ENCODE results near the gene ITGB6.

GRCh38 chr2:160228141-160228917 lies 28.3 kb upstream of the ITGB6 start:
- TF ChIP-seq FOXM1 (IDR thresholded peaks at IDR 0.05; ENCODE audit: borderline replicate concordance, low read depth) (no peak), REST (IDR thresholded peaks at IDR 0.05; ENCODE audit: low read depth) (no peak), USF1 (IDR thresholded peaks at IDR 0.05) (no peak), TAF1 (IDR thresholded peaks at IDR 0.05; ENCODE audit: low read depth) (no peak), CEBPB (IDR thresholded peaks at IDR 0.05) (no peak)
